ENCODE measurements around the gene PRSS27.
"Not testable (repeated sequence)": the region's sequence is repeated elsewhere in the genome, so short reads cannot be mapped to it uniquely, and the experiment has no call there.

- TF ChIP-seq CTCF (tag by site-specific recombination; IDR thresholded peaks at IDR 0.05); ZNF266 (tag by site-specific recombination; IDR thresholded peaks at IDR 0.05; ENCODE audit: low read depth); ZNF18 (tag by site-specific recombination; IDR thresholded peaks at IDR 0.05); ZNF121 (tag by site-specific recombination; IDR thresholded peaks at IDR 0.05): not testable (repeated sequence)
These were observed 43.1 kb downstream of the PRSS27 start for GRCh38 chr16:2676937-2677336.
